H1 (cell line): Measurements from ENCODE around the gene VHLL. TPM values are rescaled to one million over a fixed set of nuclear protein-coding genes. Genes with fewer than 3 reads are reported as not detected.

Source experiments
- CTCF ChIA-PET: fragments of 300-600 bp; sonication (Branson Sonifier 250); formaldehyde crosslinking; loops from one replicate; lab custom pipeline; 2021; ENCODE audit not compliant: partially characterized antibody; lab: Charles Lee
- POLR2A ChIA-PET: fragments of 300-600 bp; sonication (Branson Sonifier 250); formaldehyde crosslinking; loops from one replicate; lab custom pipeline; 2021; ENCODE audit warnings: inconsistent platforms; ENCODE audit not compliant: partially characterized antibody; lab: Charles Lee
- DNase-seq, 2 experiments: peaks; one replicate each; pipeline versions ENCODE4 v3.0.0 to v3.0.0-alpha.2; 2010 to 2022; ENCODE audit warnings: low spot score in 2 of 2, low read depth in 1 of 2, mixed read lengths in 1 of 2
- FAIRE-seq: peaks from 2 replicates; lab custom pipeline; 2011; peaks lifted over from hg19 to GRCh38; lab: Jason Lieb, UNC
- H2AFZ ChIP-seq: 2 replicates; pipeline ENCODE4 v1.8.1; 2012; ENCODE audit warnings: low read length, inconsistent platforms
- H2AK5ac ChIP-seq: 2 replicates; pipeline ENCODE4 v1.6.1; 2013; ENCODE audit warnings: low read depth, low read length
- H2BK120ac ChIP-seq: replicated peaks from 2 replicates; pipeline ENCODE3; 2013; ENCODE audit warnings: low read depth, low read length, inconsistent platforms
- H2BK12ac ChIP-seq: 2 replicates; pipeline ENCODE4 v1.6.1; 2013; ENCODE audit warnings: low read depth, low read length
- H2BK15ac ChIP-seq: 2 replicates; pipeline ENCODE4 v1.6.1; 2013; ENCODE audit warnings: low read length
- H2BK20ac ChIP-seq: 2 replicates; pipeline ENCODE4 v1.6.1; 2013; ENCODE audit warnings: low read length
- H2BK5ac ChIP-seq: 2 replicates; pipeline ENCODE4 v1.6.1; 2013; ENCODE audit warnings: low read depth, low read length
- H3K14ac ChIP-seq: 2 replicates; pipeline ENCODE4 v1.6.1; 2013; ENCODE audit warnings: inconsistent platforms; ENCODE audit not compliant: insufficient read length
- H3K18ac ChIP-seq: 2 replicates; pipeline ENCODE4 v1.6.1; 2013; ENCODE audit warnings: low read length; ENCODE audit errors: extremely low read depth
- H3K23ac ChIP-seq: 2 replicates; pipeline ENCODE4 v1.6.1; 2013; ENCODE audit warnings: inconsistent platforms; ENCODE audit not compliant: insufficient read length
- H3K23me2 ChIP-seq: 2 replicates; pipeline ENCODE4 v1.6.1; 2013; ENCODE audit warnings: low read depth, low read length
- H3K27ac ChIP-seq: 2 replicates; pipeline ENCODE4 v1.6.1; 2011; ENCODE audit warnings: low read depth, low read length, inconsistent platforms
- H3K27me3 ChIP-seq, 4 experiments: replicated peaks in 1 of 4; 1 replicate in 1 of 4; 2 replicates in 3 of 4; pipeline versions ENCODE4 v1.6.1 to v1.8.1; 2011 to 2013; ENCODE audit warnings: low read length in 3 of 4, mild to moderate bottlenecking in 3 of 4, inconsistent platforms in 2 of 4, mixed read lengths in 2 of 4, moderate library complexity in 1 of 4; ENCODE audit not compliant: control insufficient read depth in 3 of 4, insufficient read depth in 3 of 4; ENCODE audit errors: extremely low read depth in 1 of 4
- H3K36me3 ChIP-seq, 4 experiments: 2 replicates each; pipeline versions ENCODE4 v1.6.1 to v1.8.1; 2011 to 2013; ENCODE audit warnings: mild to moderate bottlenecking in 4 of 4, low read length in 3 of 4, moderate library complexity in 2 of 4, control low read depth in 1 of 4, inconsistent platforms in 1 of 4; ENCODE audit not compliant: insufficient read depth in 4 of 4, control insufficient read depth in 2 of 4
- H3K4ac ChIP-seq: replicated peaks from 2 replicates; pipeline ENCODE3; 2013; ENCODE audit warnings: low read length, low read depth, mixed read lengths, inconsistent platforms; ENCODE audit not compliant: insufficient read length
- H3K4me1 ChIP-seq, 4 experiments: replicated peaks in 1 of 4; 1 replicate in 1 of 4; 2 replicates in 3 of 4; pipeline versions ENCODE4 v1.6.1 to v1.8.1; 2011 to 2013; ENCODE audit warnings: low read length in 3 of 4, inconsistent platforms in 2 of 4, mixed read lengths in 1 of 4; ENCODE audit not compliant: insufficient read depth in 4 of 4, control insufficient read depth in 3 of 4
- H3K4me2 ChIP-seq, 2 experiments: 2 replicates each; pipeline versions ENCODE4 v1.6.1 to v1.8.1; 2011 to 2013; ENCODE audit warnings: low read depth in 2 of 2, low read length in 2 of 2, control low read depth in 1 of 2, inconsistent platforms in 1 of 2, mild to moderate bottlenecking in 1 of 2; ENCODE audit not compliant: insufficient read depth in 1 of 2
- H3K4me3 ChIP-seq, 4 experiments: fragments of 200-600, 300-600 bp in 1 of 4; sonication (generic), shearing (Covaris generic), sonication (Bioruptor Twin) in 1 of 4; 2 replicates each; pipeline versions ENCODE4 v1.5.1 to v1.8.1; 2011 to 2016; ENCODE audit warnings: low read length in 4 of 4, low read depth in 3 of 4, control low read depth in 2 of 4, inconsistent platforms in 2 of 4, mild to moderate bottlenecking in 2 of 4, mixed read lengths in 1 of 4, moderate library complexity in 1 of 4; ENCODE audit not compliant: insufficient read depth in 2 of 4; ENCODE audit errors: extremely low read depth in 1 of 4
- H3K56ac ChIP-seq: replicated peaks from 2 replicates; pipeline ENCODE3; 2013; ENCODE audit warnings: low read depth, mild to moderate bottlenecking, mixed read lengths, low read length, inconsistent platforms; ENCODE audit not compliant: insufficient read length
- H3K79me1 ChIP-seq: 2 replicates; pipeline ENCODE4 v1.6.1; 2013; ENCODE audit warnings: low read depth, low read length, control low read depth
- H3K79me2 ChIP-seq, 2 experiments: 2 replicates each; pipeline versions ENCODE4 v1.6.1 to v1.8.1; 2012 to 2013; ENCODE audit warnings: low read length in 2 of 2, mild to moderate bottlenecking in 2 of 2, inconsistent platforms in 1 of 2; ENCODE audit not compliant: insufficient read depth in 2 of 2, control insufficient read depth in 1 of 2
- H3K9ac ChIP-seq, 4 experiments: replicated peaks in 1 of 4; 1 replicate in 1 of 4; 2 replicates in 3 of 4; pipeline versions ENCODE4 v1.6.1 to v1.8.1; 2011 to 2013; ENCODE audit warnings: low read depth in 3 of 4, low read length in 3 of 4, control low read depth in 2 of 4, mild to moderate bottlenecking in 2 of 4, moderate library complexity in 2 of 4, inconsistent platforms in 1 of 4; ENCODE audit errors: extremely low read depth in 1 of 4
- H3K9me3 ChIP-seq, 2 experiments: 2 replicates each; pipeline versions ENCODE4 v1.6.1 to v1.8.1; 2012 to 2013; ENCODE audit warnings: mild to moderate bottlenecking in 2 of 2, moderate library complexity in 2 of 2, control low read depth in 1 of 2, inconsistent platforms in 1 of 2, low read depth in 1 of 2, low read length in 1 of 2, mixed read lengths in 1 of 2; ENCODE audit not compliant: insufficient read depth in 2 of 2
- H4K20me1 ChIP-seq, 2 experiments: replicated peaks in 1 of 2; 2 replicates each; pipeline versions ENCODE3 to v1.8.1; 2011 to 2013; ENCODE audit warnings: inconsistent platforms in 2 of 2, low read length in 2 of 2, mild to moderate bottlenecking in 1 of 2; ENCODE audit not compliant: insufficient read depth in 2 of 2, control insufficient read depth in 1 of 2
- H4K5ac ChIP-seq: 2 replicates; pipeline ENCODE4 v1.6.1; 2013; ENCODE audit warnings: low read length, low read depth, mixed read lengths, inconsistent platforms; ENCODE audit not compliant: insufficient read length
- H4K8ac ChIP-seq: 2 replicates; pipeline ENCODE4 v1.8.0; 2013; ENCODE audit warnings: mild to moderate bottlenecking, moderate library complexity, low read length, inconsistent platforms; ENCODE audit not compliant: insufficient read depth; ENCODE audit errors: extremely low read depth
- H4K91ac ChIP-seq: replicated peaks from 2 replicates; pipeline ENCODE3; 2013; ENCODE audit warnings: low read length, mixed read lengths, inconsistent platforms; ENCODE audit not compliant: insufficient read length
- BRCA1 ChIP-seq: IDR thresholded peaks from 2 replicates; pipeline ENCODE4 v1.6.1; 2012; ENCODE audit warnings: low read depth, low read length, improper control_type of control experiment
- CTBP2 ChIP-seq: IDR thresholded peaks from 2 replicates; pipeline ENCODE4 v1.7.0; 2011; ENCODE audit warnings: borderline replicate concordance, mild to moderate bottlenecking, moderate library complexity, mixed read lengths, low read length; ENCODE audit not compliant: insufficient read depth, insufficient read length
- CTCF ChIP-seq, 3 experiments: IDR thresholded peaks; 1 replicate in 2 of 3; 2 replicates in 1 of 3; pipeline versions ENCODE4 v1.5.1 to v1.6.1; 2011; ENCODE audit warnings: low read length in 3 of 3, mild to moderate bottlenecking in 3 of 3, inconsistent platforms in 2 of 3, low read depth in 1 of 3, moderate library complexity in 1 of 3; ENCODE audit not compliant: insufficient read depth in 1 of 3; ENCODE audit errors: control extremely low read depth in 1 of 3
- EP300 ChIP-seq, 2 experiments: IDR thresholded peaks; 1 replicate in 1 of 2; 2 replicates in 1 of 2; pipeline ENCODE4 v1.6.1; 2011 to 2012; ENCODE audit warnings: low read depth in 2 of 2, low read length in 2 of 2, mild to moderate bottlenecking in 2 of 2, borderline replicate concordance in 1 of 2, inconsistent platforms in 1 of 2, moderate library complexity in 1 of 2
- EZH2 ChIP-seq: fragments of 200-600 bp; sonication (generic); IDR thresholded peaks from 2 replicates; pipeline ENCODE4 v1.7.1; 2012; ENCODE audit warnings: low read depth, mild to moderate bottlenecking, moderate library complexity, low read length, inconsistent platforms; ENCODE audit not compliant: severe bottlenecking
- GTF2F1 ChIP-seq: IDR thresholded peaks from 2 replicates; pipeline ENCODE4 v1.6.1; 2012; ENCODE audit warnings: low read depth, low read length, improper control_type of control experiment, borderline replicate concordance
- HDAC6 ChIP-seq: IDR thresholded peaks from one replicate; pipeline ENCODE4 v1.7.1; 2012; ENCODE audit warnings: low read depth, mild to moderate bottlenecking, inconsistent platforms, low read length, moderate library complexity
- RXRA ChIP-seq: IDR thresholded peaks from 2 replicates; pipeline ENCODE4 v1.6.1; 2011; ENCODE audit warnings: low read depth, mild to moderate bottlenecking, low read length, moderate library complexity; ENCODE audit not compliant: insufficient read depth
- SP1 ChIP-seq: IDR thresholded peaks from 2 replicates; pipeline ENCODE4 v1.6.1; 2011; ENCODE audit warnings: low read depth, low read length
- WGBS, 2 experiments: shearing (Covaris generic) in 1 of 2; methylation state at CpG; one replicate each; pipeline versions ENCODE4 v1.1.6 to v1.1.7; 2013 to 2015; ENCODE audit warnings: low lambda C conversion rate in 2 of 2, mixed read lengths in 2 of 2, inconsistent platforms in 1 of 2, low coverage in 1 of 2, missing lambda C conversion rate in 1 of 2; ENCODE audit not compliant: insufficient replicate concordance in 2 of 2, insufficient coverage in 1 of 2, insufficient read length in 1 of 2; ENCODE audit errors: extremely low coverage in 1 of 2, missing lambda C conversion rate in 1 of 2; 5-methylcytosine and 5-hydroxymethylcytosine counted together
- polyA plus RNA-seq, 7 experiments: library from polyadenylated mRNA; depleted of rRNA in 3 of 7; stranded (reverse) in 5 of 7; unstranded in 2 of 7; fragments of >200 nt in 5 of 7; fragments of 200-250 nt in 2 of 7; gene quantifications; 1 replicate in 5 of 7; 2 replicates in 1 of 7; 4 replicates in 1 of 7; pipeline versions ENCODE4 v1.2.1 to v1.2.3, GENCODE V29; 2011 to 2013; ENCODE audit warnings: missing spikeins in 2 of 7, mixed read lengths in 2 of 7
- total RNA-seq: library from RNA; stranded (reverse); fragmentation: NEBNext Ultra II Directional; extraction: Animal tissue kit (Norgen Biotek cat#: 25700); gene quantifications from 2 replicates; pipeline ENCODE4 v1.2.1, GENCODE V29; 2021

Gene VHLL
- total and polyA plus RNA-seq, 2 of the 8 experiments (the other 6 are each of a cell fraction or from before 2014, with no cell fraction given) = not detected

GRCh38 chr1:156342166-156342955, 43.3 kb upstream of the VHLL start:
- Histone ChIP-seq H3K4ac (no peak overlapping the region), H4K20me1 (no peaks in the 10 kb centered on the region), H2BK5ac (no peak overlapping the region), H3K79me2 (peaks cover 4 to 7% of the 10 kb centered on the region in 2 experiments; a peak in 3 of 4 replicates), H3K4me3 (no peak overlapping the region), H2BK20ac (no peak overlapping the region), H3K9me3 (no peaks in the 10 kb centered on the region), H4K5ac (no peak overlapping the region), H3K36me3 (no peaks in the 10 kb centered on the region), H3K27ac (no peak overlapping the region), H2BK120ac (no peak overlapping the region), H3K23me2 (peaks cover 3% of the 10 kb centered on the region), H3K14ac (no peak overlapping the region), H2BK15ac (no peak overlapping the region), H4K8ac (no peak overlapping the region), H2BK12ac (no peak overlapping the region), H2AFZ (no peak overlapping the region), H2AK5ac (no peak overlapping the region), H3K23ac (no peak overlapping the region), H3K56ac (no peak overlapping the region), H3K9ac (no peak overlapping the region), H3K79me1 (0 out of 2 replicates have a peak, but pooled peaks cover 2% of the 10 kb centered on the region), H3K27me3 (no peaks in the 10 kb centered on the region), H4K91ac (no peak overlapping the region), H3K18ac (no peak overlapping the region), H3K4me1 (no peaks in the 10 kb centered on the region), H3K4me2 (no peak overlapping the region)
- ChIA-PET CTCF (interaction anchor here (0.9 to 7.3 kb wide), 6 partner anchors 10 to 44 kb away, joined by 3 to 60 read pairs (median 4); no protein-coding TSS in a partner anchor), POLR2A (interaction anchor here (1.9 kb wide), 1 partner anchor 61 kb away, joined by 6 read pairs; no protein-coding TSS in a partner anchor)
- FAIRE-seq (no peak), DNase-seq (no peak)
- 82% methylated on average over 1 of the region's 1 CpG; no CpG with 5 or more reads in 1 of the 2 experiments for WGBS, 2 experiments
- no peak for TF ChIP-seq CTCF (IDR thresholded peaks at IDR 0.05; ENCODE audit: control extremely low read depth in 1 of 3, insufficient read depth in 1 of 3, low read depth in 1 of 3, low read length in 3 of 3)
- no peak for TF ChIP-seq SP1
- TF ChIP-seq EP300 (IDR thresholded peaks at IDR 0.05; ENCODE audit: borderline replicate concordance in 1 of 2, low read depth in 2 of 2, low read length in 2 of 2) = no peak
- TF ChIP-seq HDAC6 = no peak
- no peak for TF ChIP-seq EZH2
- no peak for TF ChIP-seq RXRA
- no peak for TF ChIP-seq BRCA1
- no peak for TF ChIP-seq GTF2F1
- TF ChIP-seq CTBP2 = no peak
